Stimulated activated CD4-positive, alpha-beta T cell treated with anti-CD3 and anti-CD28 coated beads, Interleukin-4, amount 100 ng/mL, for 4 hours (primary cell): ENCODE data around the gene FKBP1A.
"Not testable (repeated sequence)": the region's sequence is repeated elsewhere in the genome, so short reads cannot be mapped to it uniquely, and the experiment has no call there.

ENCODE experiments used
- DNase-seq, 2 experiments: peaks; one replicate each; pipeline ENCODE4 v3.0.0-alpha.2; 2020

FKBP1A gene

DNA sequence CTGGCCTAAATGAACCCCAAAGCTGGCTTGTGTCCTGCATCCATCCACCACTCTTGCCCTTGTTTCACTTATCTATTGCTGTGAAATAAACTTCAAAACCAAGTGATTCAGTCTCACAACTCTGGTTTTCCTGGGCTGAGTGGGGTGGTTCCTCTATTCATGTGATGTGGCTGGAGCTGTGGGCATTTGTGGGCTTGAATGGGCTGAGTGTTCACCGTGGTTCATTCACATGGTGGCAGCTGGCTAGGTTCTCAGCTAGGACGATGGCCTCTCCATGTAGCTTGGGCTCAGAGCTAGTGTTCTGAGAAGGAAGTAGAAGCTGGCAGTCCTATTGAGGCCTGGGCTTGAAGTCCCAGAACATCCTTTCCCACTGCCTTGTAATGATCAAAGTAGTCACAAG is 30.4 kb downstream of the FKBP1A start:
- DNase-seq: no peak

DNA sequence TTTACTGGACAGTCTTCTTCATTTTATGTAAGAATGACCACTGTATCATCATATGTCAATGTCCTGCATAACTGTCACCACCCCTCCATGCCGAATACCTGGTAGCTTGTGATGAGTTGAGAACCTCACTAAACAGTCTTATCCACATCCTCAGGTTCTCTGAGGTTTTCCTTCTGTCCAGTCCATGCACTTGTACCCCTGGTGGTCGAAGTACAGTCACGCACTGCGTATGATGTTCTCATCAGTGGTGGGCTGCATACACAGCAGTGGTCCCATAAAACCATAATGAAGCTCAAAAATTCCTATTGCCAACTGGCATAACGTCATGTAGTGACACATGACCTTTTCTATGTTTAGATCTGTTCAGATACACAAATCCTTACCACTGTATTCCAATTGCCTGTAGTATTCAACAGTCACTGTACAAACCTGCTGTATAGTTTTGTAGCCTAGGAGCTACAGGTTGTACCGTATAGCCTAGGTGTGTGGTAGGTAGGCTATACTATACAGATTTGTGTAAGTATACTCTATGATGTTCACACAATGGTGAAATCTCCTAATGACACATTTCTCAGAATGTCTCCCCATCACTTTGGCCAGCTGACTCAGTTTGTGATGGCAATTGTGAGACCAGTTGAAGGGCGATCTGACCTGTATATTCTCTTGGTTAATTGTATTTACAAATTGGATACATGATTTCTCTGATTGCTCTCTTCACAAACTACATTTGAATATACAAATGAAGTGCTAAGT is 32.6 kb downstream of the FKBP1A start:
- DNase-seq: no peak

DNA sequence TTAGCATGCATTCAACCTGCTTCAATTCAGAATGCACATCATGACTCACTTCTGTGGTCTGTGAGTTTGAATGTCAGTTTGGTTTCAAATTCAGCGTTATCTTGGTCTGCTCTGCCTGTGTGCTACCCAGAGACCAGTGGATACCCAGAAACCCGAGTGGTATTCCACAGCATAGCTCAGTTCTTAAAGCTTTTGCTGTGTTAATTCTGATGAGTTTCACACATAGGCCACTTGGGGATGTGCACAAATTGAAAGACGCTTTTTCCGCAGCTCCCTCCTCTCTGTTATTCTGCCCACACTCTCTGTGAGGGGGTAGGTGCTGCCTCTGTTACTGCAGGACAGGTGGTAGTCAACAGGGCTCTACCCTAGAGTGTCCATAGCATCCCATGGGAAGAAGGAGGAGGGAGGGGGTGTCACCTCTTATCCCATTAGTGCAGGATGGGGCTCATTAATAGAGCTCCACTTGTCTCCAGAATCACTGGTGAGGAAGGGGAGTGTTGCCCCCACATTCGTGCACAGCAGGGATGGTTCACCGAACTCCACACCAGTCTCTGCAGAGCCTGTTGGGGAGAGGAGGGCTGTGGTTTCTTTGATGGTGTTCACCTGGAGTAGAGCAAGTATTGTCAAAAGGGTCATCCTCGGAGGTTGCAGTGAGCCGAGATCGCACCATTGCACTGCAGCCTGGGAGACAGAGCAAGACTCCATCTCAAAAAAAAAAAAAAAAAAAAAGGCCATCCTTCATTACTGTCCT is 34.8 kb downstream of the FKBP1A start:
- peak in 1 of 2 experiments; percentile 15 for DNase-seq

DNA sequence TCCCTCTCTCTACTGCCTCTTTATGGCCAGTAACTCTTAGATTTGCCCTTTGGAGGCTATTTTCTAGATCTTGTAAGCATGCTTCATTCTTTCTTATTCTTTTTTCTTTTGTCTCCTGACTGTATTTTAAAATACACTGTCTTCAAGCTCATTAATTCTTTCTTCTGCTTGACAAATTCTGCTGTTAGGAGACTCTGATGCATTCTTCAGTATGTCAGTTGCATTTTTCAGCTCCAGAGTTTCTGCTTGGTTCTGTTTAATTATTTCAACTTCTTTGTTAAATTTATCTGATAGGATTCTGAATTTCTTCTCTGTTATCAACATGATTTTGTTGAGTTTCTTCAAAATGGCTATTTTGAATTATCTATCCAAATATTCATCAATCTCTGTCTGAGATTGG is 38.9 kb downstream of the FKBP1A start:
- no peak for DNase-seq

DNA sequence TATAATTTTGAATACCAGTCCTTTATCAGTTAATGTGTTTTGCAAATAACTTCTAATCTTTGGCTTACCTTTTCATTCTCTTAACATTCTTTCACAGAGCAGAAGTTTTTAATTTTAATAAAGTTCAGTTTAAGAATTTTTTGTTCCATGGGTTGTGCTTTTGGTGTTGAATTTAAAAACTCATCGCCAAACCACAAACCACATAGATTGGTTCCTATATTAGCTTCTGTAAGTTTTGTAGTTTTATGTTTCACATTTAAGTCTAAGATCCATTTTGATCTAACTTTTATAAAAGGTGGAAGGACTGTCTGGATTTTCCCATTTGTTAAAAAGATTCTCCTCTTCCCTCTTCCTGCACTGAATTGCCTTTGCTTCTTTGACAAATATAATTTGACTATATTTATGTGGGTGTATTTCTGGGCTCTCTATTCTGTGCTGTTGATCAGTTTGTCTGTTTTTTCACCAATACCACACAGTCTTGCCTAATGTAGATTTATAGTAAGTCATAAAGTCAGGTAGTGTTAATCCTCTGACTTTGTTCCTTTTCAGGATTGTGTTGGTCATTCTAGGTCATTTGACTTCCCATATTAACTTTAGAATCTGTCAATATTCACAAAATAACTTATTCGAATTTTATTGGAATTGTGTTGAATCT is 46.4 kb downstream of the FKBP1A start:
- DNase-seq: no peak

DNA sequence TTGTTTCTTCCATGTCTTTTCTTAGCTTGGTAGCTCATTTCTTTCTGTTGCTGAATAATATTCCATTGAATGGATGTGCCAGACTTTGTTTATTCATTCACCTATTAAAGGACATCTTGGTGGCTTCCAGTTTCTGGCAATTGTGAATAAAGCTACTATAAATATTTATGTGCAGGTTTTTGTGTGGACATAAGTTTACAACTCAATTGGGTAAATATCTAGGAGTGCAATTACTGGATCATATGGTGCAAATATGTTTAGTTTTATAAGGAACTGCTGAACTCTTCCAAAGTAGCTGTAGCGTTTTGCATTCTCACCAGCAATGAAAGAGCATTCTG is 47.1 kb downstream of the FKBP1A start:
- DNase-seq: no peak

DNA sequence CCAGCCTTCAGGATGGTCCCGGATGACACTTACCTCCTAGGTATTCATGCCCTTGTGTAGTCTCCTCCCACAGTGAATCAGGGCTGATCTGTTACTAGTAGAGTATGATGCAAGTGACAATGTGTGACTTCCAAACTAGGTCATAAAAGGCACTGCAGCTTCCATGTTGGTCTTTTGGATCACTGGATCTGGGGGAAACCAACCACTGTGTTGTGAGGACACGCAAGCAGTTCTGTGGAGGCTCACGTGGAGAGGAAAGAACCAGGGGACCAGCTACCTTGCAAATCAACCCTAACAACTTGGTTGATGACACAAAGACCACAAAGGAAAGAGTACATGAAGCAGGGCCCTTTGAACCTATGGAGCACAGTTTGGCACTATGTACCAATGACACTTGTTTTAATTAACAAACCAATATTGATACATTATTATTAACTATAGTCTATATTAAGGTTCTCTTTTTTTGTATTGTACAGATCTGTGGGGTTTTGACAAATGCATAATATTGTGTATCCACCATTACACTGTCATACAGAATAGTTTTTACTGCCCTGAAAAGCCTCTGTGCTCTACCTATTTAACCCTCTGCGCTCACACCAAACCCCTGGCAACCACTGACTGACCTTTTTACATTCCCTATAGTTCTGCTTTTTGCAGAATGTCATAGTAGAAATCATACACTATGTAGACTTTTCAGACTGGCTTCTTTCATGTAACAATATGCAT is 47.7 kb downstream of the FKBP1A start:
- DNase-seq: no peak

DNA sequence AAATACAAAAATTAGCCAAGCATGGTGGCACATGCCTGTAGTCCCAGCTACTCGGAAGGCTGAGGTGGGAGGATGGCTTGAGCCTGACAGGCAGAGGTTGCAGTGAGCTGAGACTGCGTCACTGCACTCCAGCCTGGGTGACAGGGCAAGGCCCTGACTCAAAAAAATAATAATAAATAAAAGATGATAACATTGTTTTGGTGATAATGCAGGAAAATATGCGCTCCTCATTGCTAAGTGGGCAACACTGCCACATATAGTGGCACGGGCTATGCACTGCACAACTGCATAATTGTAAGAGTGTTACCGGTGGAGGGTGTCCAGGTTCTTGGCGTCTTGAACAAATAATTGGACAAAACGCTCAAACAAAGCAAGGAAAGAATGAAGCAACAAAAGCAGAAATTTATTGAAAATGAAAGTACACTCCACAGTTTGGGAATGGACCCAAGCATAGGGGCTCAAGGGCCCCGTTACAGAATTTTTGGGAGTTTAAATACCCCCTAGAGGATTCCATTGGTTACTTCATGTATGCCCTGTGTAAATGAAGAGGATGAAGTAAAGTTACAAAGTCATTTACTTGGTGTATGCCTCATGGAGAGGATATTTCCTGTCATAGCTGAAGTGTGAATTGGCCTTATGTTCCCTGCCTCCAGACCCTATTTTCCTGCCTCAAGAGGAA is 49.3 kb downstream of the FKBP1A start:
- DNase-seq: not testable (repeated sequence)

DNA sequence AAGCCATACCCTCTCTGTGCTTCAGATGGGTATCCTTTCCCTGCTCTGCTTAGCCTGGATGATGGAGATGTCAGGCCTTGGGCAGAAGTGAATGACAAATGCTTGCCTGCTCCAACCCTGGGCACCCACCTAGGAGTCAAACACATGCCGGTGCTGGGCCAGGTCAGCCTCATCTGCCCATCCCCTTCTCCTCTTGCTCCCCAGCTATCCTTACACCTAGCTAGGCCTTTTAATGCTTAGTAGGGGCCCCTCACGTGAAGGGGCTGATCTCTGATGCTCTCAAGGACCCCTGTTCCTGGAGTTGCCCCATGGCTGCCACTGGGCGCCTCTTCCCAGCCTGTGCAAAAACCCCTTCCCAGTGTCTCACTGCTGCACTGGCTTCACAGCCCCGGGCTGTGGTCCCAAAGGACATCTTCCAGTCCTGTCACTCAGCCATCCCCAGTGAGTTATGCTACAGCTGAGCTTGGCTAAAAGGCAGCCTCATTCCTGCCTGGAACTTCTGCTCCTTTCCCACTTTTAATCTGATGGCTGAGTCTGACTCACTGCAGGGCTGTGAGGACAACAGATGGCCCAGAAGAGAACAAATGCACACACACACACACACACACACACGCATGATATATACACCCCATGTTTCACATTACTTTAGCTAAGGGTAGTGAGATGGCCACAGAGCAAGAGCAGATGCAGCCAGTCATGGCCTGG is 51.1 kb downstream of the FKBP1A start:
- no peak for DNase-seq

DNA sequence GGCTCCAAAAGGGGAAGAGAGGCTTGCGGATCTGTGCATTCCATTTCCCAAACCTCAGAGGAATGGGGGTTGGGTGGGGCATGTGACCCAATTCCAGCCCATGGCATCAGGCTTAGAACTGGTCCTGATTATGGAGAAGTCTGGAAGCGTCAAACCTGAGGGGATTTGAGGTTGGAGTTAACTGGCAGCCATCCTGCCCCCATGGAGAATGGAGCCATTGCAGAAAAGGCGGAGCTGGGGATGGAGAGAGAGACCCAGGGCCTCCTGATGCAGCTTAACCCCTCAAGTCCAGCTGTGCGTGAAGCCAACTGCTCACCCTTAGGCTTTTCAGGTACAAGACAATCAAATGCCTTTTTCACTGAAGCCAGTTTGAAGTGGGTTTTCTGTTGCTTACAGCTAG is 54.1 kb downstream of the FKBP1A start:
- DNase-seq: no peak

DNA sequence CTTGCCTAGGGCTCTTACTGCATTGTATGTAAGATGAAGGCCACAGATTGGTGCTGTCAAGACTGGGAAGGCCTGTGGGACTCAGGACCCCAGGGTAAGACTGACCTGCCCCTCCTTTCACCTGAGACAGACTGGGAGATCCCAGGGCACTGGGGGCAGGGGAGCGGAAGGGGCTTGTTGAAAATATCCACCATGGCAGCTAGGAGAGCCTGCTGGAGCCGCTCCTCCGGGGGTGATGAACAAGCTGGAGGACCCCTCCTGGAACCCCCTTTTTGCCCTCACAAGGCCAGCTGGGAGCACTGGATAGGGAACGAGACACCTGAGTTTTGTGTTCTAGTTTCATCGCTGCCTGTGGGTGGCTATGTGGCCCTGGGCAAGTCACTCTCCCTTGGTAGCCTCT is 54.8 kb downstream of the FKBP1A start:
- DNase-seq: no peak

DNA sequence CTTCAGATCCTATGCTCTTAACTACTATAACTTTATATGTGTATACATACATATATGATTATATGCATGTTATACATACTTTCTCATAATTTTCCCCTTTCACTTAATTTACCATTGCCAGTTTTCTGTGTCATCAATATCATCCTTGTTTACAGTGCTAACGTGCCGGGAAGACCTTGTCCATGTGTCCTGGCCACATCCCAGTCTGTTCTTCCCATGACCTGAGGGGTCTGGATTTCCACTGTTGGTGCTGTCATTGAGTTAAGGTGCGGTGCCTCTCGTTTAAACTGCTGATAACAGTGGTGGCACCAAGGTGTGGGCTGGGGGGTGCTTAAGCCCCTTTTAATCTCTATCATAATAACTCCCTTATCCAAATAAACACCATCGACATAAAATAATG is 55.4 kb downstream of the FKBP1A start:
- DNase-seq: no peak

DNA sequence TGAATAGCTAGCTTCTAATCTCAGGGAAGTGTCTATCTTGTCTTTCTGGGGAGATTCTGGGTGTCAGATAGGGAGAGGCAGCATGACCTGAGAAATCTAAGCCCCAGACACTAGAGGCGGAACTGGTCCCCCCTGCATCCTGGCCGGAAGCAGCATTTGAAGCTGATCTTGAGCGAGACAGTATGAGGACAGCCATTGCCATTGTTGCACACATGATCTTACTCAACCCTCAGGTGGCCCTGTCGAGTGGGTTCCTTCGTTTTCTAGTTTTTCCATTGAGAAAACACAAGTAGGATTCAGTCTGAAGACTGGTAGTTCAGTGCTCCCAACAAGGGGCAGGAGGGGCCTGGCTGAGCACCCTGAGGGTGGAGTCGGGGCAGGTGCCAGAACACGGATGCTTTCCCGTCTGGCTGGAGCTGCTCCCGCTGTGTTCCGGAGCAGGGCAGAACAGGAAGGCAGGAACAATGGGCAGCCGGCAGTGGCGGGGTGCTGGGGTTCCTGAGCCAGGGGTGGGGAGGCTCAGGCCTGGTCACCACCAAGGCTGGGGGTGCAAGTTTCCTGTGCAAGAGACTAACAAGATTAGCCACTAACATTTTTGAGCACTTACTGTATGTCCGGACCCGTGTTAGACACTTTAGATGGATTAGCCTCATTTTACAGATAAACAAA is 56.0 kb downstream of the FKBP1A start:
- no peak for DNase-seq

DNA sequence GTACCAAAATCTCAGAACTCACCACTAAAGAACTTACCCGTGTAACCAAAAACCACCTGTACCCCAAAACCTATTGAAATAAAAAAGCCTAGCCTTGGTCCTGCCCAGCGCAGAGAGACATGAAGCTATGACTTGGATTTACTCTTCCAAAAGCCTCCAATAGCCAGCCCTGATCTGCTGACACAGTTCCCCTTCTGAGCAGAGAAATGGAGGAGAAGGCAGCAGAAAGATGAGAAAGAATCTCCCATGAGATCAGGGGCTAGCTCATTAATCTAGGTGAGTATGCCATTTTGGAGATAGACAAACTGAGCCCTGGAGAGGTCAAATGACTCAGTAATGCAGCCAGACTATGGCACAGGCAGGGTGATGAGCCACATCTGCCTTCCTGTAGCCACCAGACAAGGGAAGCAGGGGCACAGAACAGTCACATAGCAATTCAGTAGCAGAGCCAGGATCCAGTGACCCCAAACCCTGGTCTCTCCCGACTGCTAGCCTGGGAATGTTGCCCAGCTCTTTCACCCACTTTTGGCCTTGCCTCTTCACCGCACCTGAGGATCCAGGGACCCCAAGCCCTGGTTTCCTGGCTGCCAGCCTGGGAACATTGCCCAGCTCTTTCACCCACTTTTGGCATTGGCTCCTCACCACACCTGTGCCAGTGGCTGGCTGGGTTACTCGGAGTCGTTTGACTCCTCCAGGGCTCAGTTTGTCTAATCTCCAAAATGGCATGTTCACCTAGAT is 56.7 kb downstream of the FKBP1A start:
- no peak for DNase-seq

DNA sequence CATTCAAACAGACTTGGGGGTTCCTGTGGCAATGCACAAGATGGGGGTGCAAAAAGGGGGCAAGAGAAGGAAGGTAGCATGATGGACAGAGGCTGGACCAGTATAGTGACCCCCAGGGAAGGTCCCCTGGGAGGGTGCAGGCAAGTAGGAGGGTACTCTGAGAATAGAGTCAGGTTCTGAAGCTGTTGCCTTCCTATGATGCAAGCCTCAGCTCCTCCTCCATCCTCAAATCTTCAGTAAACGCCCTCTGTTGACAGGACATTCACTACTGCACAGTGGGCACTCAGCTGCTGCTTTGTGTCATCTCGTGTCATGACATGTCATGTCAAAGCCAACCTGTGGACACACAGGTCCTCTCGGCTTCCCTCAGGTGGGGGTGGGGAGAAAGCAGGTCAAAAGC is 58.1 kb downstream of the FKBP1A start:
- no peak for DNase-seq

DNA sequence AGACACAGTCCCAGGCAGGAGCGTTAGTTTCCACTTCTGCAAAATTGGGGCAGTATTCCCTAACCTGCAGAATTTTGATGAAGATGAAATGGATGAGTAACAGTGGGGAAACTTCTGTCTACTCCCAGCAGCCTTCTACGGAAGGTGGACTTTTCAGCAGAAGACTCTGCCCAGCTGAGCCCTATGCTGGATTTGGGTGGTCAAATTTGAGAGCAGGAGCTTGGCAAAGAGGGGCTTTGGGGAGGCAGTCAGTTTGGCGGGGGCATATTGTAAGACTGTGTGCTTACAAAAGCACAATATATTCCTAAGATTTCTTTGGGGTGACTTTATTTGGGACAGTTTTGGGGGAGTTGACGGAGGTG is 58.5 kb downstream of the FKBP1A start:
- no peak for DNase-seq

DNA sequence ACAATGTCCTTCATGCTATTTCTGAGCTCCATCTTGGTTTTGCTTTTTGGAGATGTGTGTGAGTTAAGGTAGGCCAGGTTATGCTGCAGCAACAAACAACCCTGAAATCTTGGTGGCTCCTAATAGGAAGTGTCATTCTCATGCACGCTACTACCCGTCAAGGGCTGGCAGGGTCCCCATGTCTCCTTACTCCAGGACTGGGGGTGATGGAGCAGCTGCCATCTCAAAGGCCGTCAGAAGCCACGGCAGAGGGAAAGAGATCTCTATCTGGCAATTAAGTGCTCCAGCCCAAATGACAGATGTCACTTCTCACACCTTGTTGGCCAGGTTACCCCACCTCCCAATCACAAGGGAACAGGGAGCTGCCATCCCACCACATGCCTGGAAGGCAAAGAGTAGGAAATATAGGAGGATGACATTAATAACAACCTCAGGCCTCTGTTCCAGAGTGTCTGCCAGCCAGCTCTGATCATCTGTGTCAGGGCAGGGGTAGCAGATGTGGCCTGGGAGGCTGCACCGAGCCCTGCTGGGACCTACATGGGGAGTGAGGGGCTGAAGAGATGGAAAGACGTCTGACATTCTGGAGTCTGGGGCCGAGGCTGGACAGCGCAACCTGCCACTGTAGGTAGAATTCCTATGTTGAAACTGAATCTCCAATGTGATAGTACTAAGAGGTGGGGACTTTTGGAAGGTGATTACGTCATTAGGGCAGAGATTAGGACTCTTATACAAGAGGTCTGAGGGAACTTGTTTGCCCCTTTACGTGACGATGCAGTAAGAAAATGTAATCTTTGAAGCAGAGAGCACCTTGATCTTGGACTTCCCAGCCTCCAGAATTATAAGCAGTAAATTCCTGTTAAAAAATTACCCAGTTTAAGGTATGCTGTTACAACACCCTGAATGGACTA is 59.1 kb downstream of the FKBP1A start:
- no peak for DNase-seq

DNA sequence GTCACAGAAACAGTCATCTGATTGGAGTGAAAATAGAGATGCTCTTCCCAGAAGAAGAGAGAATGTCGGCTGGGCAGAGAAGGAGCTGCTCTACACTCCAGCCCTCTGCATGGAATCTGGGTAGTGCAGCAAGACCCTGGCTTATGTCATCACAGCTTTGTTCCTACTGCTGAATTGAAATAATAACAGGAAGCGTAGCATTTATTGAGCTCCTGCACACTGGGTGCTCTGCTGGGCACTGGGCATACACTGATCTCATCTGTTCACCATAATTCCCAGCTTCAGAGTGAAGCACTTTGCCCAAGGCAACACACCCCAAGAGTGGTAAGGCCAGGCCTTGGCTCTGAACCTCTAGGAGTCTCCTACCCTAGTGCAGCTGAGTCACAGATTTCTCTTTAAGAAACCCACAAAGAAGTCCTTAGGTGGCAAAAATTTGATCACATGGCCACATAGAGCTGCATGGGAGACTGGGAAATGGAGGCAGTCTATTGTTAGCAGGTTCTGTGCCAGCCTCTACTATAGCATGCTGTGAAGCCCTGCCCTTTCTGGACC is 60.0 kb downstream of the FKBP1A start:
- DNase-seq: no peak

DNA sequence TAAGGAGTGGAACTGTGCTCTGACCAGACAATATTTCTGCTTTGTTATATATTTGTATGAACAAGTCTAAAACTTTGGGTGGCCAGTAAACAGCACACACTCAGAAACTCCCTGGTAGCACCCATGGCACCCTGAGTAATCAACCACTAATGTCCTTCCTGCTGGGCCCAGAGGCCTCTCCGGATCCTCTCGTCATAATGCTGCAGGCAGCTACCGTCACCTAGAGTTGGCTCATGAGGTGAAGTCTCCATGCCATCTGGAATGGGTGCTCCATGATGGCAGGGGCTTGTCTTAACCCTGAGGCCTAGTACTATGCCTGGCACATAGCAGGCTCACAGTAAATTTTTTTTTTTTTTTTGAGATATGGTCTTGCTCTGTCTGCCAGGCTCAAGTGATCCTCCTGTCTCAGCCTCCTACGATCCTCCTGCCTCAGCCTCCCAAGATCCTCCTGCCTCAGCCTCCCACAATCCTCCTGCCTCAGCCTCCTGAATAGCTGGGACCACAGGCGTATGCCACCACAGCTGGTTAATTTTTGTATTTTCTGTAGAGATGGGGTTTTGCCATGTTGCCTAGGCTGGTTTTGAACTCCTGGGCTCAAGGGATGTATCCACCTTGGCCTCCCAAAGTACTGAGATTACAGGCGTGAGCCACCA is 60.9 kb downstream of the FKBP1A start:
- DNase-seq: no peak
